ENCODE results near the gene AR. TPM values are rescaled to one million over a fixed set of nuclear protein-coding genes. Genes with fewer than 3 reads are reported as not detected.

AR gene
- total RNA-seq, 1 donor from 2014 or later, result 20.2 TPM

DNA sequence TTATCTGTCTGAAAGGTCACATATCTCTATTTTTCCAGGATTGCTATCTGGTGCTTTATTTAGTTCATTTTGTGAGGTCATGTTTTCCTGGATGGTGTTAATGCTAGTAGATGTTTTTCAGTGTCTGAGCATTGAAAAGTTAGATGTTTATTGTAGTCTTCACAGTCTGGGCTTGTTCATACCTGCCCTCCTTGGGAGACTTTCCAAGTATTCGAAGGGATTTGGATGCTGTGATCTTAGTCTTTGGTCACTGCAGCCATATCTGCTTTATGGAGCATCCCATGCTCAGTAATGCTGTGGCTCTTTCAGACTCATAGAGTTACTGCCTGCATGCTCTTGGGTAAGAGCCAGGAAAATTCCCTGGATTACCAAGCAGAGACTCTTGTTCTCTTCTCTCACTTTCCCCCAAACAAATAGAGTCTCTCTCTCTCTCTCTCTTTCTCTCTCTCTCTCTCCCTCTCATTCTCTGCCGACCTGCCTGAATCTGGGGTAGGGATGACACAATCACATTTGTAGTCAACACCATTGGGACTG lies 130.0 kb downstream of the AR start:
- TF ChIP-seq, protein P1, sequence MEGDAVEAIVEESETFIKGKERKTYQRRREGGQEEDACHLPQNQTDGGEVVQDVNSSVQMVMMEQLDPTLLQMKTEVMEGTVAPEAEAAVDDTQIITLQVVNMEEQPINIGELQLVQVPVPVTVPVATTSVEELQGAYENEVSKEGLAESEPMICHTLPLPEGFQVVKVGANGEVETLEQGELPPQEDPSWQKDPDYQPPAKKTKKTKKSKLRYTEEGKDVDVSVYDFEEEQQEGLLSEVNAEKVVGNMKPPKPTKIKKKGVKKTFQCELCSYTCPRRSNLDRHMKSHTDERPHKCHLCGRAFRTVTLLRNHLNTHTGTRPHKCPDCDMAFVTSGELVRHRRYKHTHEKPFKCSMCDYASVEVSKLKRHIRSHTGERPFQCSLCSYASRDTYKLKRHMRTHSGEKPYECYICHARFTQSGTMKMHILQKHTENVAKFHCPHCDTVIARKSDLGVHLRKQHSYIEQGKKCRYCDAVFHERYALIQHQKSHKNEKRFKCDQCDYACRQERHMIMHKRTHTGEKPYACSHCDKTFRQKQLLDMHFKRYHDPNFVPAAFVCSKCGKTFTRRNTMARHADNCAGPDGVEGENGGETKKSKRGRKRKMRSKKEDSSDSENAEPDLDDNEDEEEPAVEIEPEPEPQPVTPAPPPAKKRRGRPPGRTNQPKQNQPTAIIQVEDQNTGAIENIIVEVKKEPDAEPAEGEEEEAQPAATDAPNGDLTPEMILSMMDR (IDR thresholded peaks at IDR 0.05; ENCODE audit: unreplicated experiment), result no peak
- Mint-ChIP-seq H3K36me3 (ENCODE audit: low read depth, unreplicated experiment) (no peaks in the 10 kb centered on the region), H3K4me1 (ENCODE audit: unreplicated experiment) (no peaks in the 10 kb centered on the region), H3K27me3 (ENCODE audit: unreplicated experiment) (no peaks in the 10 kb centered on the region), H3K4me3 (ENCODE audit: unreplicated experiment) (no peak overlapping the region), H3K27ac (ENCODE audit: unreplicated experiment) (no peak overlapping the region), H3K9me3 (ENCODE audit: unreplicated experiment) (no peaks in the 10 kb centered on the region)
- no peak for DNase-seq (ENCODE audit: low spot score)

DNA sequence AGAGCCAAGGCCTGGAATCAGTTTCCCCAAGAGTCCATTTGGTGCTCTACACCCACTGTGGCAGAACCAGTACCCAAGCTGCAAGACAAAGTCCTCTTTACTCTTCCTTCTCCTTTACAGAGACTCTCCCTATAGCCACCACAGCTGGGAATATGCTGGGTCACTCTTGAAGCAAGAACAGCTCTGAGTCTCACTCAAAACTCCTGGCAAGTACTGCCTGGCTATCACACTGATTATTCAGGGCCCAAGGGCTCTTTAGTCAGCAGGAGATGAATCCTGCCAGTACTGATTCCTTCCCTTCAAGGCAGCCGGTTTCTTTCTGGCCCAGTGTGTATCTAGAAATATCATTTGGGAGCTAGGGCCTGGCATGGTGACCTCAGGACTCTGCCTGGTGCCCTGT lies 130.9 kb downstream of the AR start:
- Mint-ChIP-seq H3K9me3 (ENCODE audit: unreplicated experiment) (no peaks in the 10 kb centered on the region), H3K4me1 (ENCODE audit: unreplicated experiment) (no peaks in the 10 kb centered on the region), H3K36me3 (ENCODE audit: low read depth, unreplicated experiment) (no peaks in the 10 kb centered on the region), H3K27me3 (ENCODE audit: unreplicated experiment) (no peaks in the 10 kb centered on the region), H3K27ac (ENCODE audit: unreplicated experiment) (no peak overlapping the region), H3K4me3 (ENCODE audit: unreplicated experiment) (no peak overlapping the region)
- no peak for DNase-seq (ENCODE audit: low spot score)
- TF ChIP-seq, protein P1 (IDR thresholded peaks at IDR 0.05; ENCODE audit: unreplicated experiment), result no peak

DNA sequence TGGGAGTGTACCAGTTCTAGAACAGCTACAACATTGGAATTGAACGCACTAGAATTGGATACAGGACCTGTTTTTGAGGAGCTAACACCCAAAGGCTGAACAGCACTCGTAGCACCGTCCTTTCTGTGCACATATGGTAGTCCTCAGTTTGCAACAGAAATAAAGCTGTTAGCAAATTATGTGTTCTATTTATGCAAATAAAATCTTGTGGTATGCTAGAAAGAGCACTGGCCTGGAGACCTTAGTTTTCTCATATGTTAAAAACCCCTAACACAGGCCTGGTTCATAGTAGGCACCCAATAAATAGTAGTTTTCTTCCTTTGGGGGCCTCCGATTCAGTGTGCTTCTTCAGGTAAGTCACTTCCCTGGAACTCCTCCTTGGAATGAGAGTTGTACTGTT lies 140.3 kb downstream of the AR start:
- no peaks in the 10 kb centered on the region for H3K9me3 Mint-ChIP-seq (ENCODE audit: unreplicated experiment)
- peaks cover 4% of the 10 kb centered on the region for H3K27me3 Mint-ChIP-seq (ENCODE audit: unreplicated experiment)
- DNase-seq (ENCODE audit: low spot score), result no peak
- no peaks in the 10 kb centered on the region for H3K4me1 Mint-ChIP-seq (ENCODE audit: unreplicated experiment)
- H3K27ac Mint-ChIP-seq (ENCODE audit: unreplicated experiment), result no peak overlapping the region
- TF ChIP-seq, protein P1 (IDR thresholded peaks at IDR 0.05; ENCODE audit: unreplicated experiment), result no peak
- no peak overlapping the region for H3K4me3 Mint-ChIP-seq (ENCODE audit: unreplicated experiment)
- H3K36me3 Mint-ChIP-seq (ENCODE audit: low read depth, unreplicated experiment), result peaks cover 24% of the 10 kb centered on the region

DNA sequence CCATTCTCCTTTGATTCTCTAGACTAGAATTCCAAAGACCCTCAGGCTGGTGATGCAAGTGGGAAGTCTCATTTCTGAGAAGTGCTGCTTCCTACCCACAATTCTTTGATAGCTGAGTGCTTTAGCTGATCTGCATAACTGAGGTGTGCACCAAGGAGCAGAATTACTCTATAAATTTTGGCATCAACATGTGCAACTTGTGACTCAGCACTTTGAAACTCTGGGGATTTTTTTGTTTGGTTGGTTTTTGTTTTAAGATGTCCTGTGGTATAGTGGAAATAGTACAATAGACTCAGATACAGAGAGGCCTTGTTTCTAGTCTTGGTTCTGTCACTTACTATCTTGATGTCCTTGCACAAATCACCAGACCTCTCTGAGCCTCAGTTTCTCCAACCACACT lies 148.4 kb downstream of the AR start:
- Mint-ChIP-seq H3K9me3 (ENCODE audit: unreplicated experiment) (no peaks in the 10 kb centered on the region), H3K4me1 (ENCODE audit: unreplicated experiment) (no peaks in the 10 kb centered on the region)
- DNase-seq (ENCODE audit: low spot score), result no peak

DNA sequence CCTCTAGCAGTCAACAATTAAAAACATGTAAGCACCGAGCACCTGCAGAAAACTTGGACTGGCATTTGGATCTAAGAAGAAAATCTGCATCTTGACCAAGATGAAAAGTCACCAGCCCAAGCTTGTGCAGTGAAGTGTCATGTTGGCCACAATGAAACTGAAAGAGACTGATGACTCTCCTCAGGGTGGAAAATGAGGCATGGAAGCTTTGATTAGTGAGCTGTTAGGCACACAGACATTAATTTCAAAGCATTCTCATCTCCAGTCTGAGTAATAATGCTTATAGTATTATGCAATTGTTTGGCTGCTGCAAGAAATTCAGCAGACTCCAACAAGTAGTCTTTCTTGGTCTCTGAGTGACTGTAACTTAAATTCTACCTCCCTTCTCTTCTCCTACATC lies 150.1 kb downstream of the AR start:
- TF ChIP-seq, protein P1 (IDR thresholded peaks at IDR 0.05; ENCODE audit: unreplicated experiment), result no peak
- Mint-ChIP-seq H3K9me3 (ENCODE audit: unreplicated experiment) (no peaks in the 10 kb centered on the region), H3K4me3 (ENCODE audit: unreplicated experiment) (no peak overlapping the region), H3K36me3 (ENCODE audit: low read depth, unreplicated experiment) (peaks cover 8% of the 10 kb centered on the region), H3K27me3 (ENCODE audit: unreplicated experiment) (peaks cover 3% of the 10 kb centered on the region), H3K4me1 (ENCODE audit: unreplicated experiment) (no peaks in the 10 kb centered on the region), H3K27ac (ENCODE audit: unreplicated experiment) (no peak overlapping the region)
- no peak for DNase-seq (ENCODE audit: low spot score)

More for the DNA sequence above, 148.4 kb downstream of the AR start:
- TF ChIP-seq, protein P1 (IDR thresholded peaks at IDR 0.05; ENCODE audit: unreplicated experiment), result no peak
- H3K27ac Mint-ChIP-seq (ENCODE audit: unreplicated experiment), result no peak overlapping the region
- peaks cover 5% of the 10 kb centered on the region for H3K27me3 Mint-ChIP-seq (ENCODE audit: unreplicated experiment)
- H3K4me3 Mint-ChIP-seq (ENCODE audit: unreplicated experiment), result no peak overlapping the region
- H3K36me3 Mint-ChIP-seq (ENCODE audit: low read depth, unreplicated experiment), result peaks cover 6% of the 10 kb centered on the region

All from endothelial cell (in vitro differentiated cells).